Measurements from ENCODE around the gene ZDHHC11B.
A peak's percentile ranks its signal among the peaks of the same experiment; 100 is the strongest.
"Not testable (repeated sequence)": the region's sequence is repeated elsewhere in the genome, so short reads cannot be mapped to it uniquely, and the experiment has no call there.

The ZDHHC11B gene

DNA sequence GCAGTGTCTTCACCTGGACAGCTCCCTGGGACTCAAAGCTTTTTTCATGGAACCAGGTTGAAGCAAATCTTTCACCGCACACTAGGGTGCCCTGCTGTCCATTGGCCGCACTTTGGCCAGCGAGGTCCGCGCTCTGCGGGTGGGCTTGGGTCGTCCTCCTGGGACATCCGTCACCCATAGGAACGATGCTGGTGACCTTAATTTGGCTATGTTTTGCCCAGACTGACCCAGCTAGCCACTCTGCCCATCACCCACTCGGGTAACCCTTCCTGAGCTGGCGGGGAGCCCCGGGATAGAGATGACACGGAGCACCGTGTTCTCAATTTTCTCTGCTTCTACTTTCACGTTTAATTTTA, 25.9 kb downstream of the ZDHHC11B start:
- H3K4me3 ChIP-seq (ENCODE audit: low read length in 2 of 2): peak overlapping the region; percentile 3 to 60
- no peaks in the 10 kb centered on the region for H3K27me3 ChIP-seq (ENCODE audit: control insufficient read depth in 1 of 2, insufficient read depth in 2 of 2, low read length in 2 of 2)
- peaks cover 34% of the 10 kb centered on the region for H3K4me1 ChIP-seq (ENCODE audit: control insufficient read depth, insufficient read depth, low read length)
- no peaks in the 10 kb centered on the region for H3K36me3 ChIP-seq (ENCODE audit: control insufficient read depth in 2 of 2, insufficient read depth in 2 of 2, low read length in 2 of 2)
- no peaks in the 10 kb centered on the region for H3K9me3 ChIP-seq (ENCODE audit: control insufficient read depth in 2 of 2, low read length in 2 of 2)
- peak overlapping the region; percentile 67 for H3K27ac ChIP-seq (ENCODE audit: low read length)
- H3K9ac ChIP-seq (ENCODE audit: low read length in 2 of 2): peak overlapping the region in 1 of 2 donors; percentile 20

DNA sequence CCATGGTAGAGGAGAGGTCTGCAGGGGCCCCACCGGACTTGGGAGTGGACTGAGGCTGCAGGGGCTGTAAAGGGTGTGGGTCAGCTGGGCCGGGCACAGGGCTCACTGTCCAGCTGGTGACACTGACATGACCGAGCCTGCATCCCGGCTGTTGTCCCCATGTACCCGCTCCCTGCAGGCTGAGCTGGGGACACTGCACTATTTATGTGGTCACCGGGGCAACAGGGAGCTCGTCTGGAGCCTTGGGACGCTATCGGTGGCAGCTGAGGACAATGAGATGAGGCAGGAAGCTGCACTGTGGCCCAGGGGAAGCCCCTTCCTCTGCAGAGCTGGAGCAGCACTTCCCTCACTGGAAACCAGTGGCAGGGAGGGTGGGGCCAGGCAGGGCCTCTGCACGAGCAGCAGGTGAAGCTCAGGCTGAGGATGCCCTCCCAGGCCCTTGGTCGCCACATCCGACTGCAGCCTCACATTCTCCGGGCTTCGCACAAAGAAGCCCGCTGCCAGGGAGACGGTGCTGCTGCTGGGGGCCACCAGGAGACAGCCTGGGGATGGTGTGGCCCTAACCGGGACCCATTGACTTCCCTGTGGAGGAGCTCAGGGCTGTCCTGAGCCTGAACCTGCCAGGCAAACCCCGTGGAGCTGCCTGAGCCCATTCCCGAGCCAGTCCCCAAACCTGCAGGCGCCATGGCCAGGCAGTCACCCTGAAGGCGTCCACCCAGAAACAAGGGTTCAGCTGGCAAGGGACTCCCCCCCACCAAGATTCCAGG, 26.4 kb downstream of the ZDHHC11B start:
- Histone ChIP-seq H3K27ac (ENCODE audit: low read length) (peak overlapping the region; percentile 67), H3K27me3 (ENCODE audit: control insufficient read depth in 1 of 2, insufficient read depth in 2 of 2, low read length in 2 of 2) (no peaks in the 10 kb centered on the region), H3K9me3 (ENCODE audit: control insufficient read depth in 2 of 2, low read length in 2 of 2) (no peaks in the 10 kb centered on the region), H3K36me3 (ENCODE audit: control insufficient read depth in 2 of 2, insufficient read depth in 2 of 2, low read length in 2 of 2) (no peaks in the 10 kb centered on the region), H3K4me1 (ENCODE audit: control insufficient read depth, insufficient read depth, low read length) (peaks cover 34% of the 10 kb centered on the region), H3K9ac (ENCODE audit: low read length in 2 of 2) (peak overlapping the region in 1 of 2 donors; percentile 13), H3K4me3 (ENCODE audit: low read length in 2 of 2) (peak overlapping the region in 1 of 2 donors; percentile 60)

DNA sequence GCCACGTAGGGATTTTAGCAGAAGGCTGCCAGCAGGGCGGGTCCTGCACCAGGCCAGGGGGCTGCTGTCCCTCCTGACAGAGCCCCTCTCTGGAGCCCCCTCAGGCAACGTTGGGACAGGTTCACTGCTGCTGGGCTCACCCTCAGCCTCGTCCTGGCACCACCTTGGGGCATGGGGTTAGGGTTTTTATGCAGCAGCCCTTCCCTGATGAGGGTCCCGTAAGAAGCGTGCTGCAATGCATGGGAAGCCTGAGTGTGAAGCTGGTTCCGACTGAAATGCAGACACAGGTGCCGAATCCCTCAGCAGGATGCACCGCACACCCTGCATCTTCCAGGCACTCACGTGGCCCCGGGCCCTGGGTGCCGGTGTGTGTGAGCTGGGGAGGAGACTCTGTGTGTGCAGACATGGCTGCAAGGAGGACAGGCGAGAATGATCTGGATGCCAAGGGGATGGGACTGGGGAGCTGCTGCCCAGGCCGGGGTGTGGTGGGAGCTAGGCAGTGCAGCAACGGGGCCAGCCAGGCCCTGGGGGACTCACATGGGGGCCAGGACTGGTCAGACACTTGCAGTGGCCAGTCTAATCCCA, 27.1 kb downstream of the ZDHHC11B start:
- H3K9ac ChIP-seq (ENCODE audit: low read length in 2 of 2): no peak overlapping the region
- H3K27me3 ChIP-seq (ENCODE audit: control insufficient read depth in 1 of 2, insufficient read depth in 2 of 2, low read length in 2 of 2): no peaks in the 10 kb centered on the region
- H3K27ac ChIP-seq (ENCODE audit: low read length): no peak overlapping the region
- peak overlapping the region in 1 of 2 donors; percentile 29 for H3K4me3 ChIP-seq (ENCODE audit: low read length in 2 of 2)
- H3K9me3 ChIP-seq (ENCODE audit: control insufficient read depth in 2 of 2, low read length in 2 of 2): no peaks in the 10 kb centered on the region
- no peaks in the 10 kb centered on the region for H3K36me3 ChIP-seq (ENCODE audit: control insufficient read depth in 2 of 2, insufficient read depth in 2 of 2, low read length in 2 of 2)
- H3K4me1 ChIP-seq (ENCODE audit: control insufficient read depth, insufficient read depth, low read length): peaks cover 34% of the 10 kb centered on the region

DNA sequence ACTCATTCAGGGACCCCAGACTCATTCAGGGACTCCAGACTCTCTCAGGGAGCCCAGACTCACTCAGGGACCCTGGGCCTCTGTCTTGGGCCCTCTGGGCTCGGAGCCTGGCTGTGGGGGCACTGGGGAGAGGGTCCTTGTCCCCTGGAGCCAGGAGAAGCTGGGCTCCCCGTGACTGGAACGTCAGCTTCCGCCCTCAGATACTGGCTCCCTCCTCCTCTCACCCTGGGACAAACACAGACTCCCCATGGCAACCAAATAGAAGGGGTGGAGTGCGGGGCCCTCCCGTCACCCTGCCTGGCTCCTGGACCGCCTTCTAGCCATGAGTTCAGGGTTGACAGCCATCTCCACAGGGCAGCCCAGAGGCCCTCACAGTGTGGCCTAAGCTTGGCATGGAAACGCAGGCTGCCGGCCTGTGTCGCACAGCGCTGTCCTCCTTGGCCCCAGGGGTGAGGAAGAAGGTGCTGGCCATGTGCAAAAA, 27.6 kb downstream of the ZDHHC11B start:
- Histone ChIP-seq H3K36me3 (ENCODE audit: control insufficient read depth in 2 of 2, insufficient read depth in 2 of 2, low read length in 2 of 2) (no peaks in the 10 kb centered on the region), H3K27me3 (ENCODE audit: control insufficient read depth in 1 of 2, insufficient read depth in 2 of 2, low read length in 2 of 2) (no peaks in the 10 kb centered on the region), H3K9me3 (ENCODE audit: control insufficient read depth in 2 of 2, low read length in 2 of 2) (no peaks in the 10 kb centered on the region), H3K4me1 (ENCODE audit: control insufficient read depth, insufficient read depth, low read length) (peaks cover 34% of the 10 kb centered on the region), H3K27ac (ENCODE audit: low read length) (no peak overlapping the region), H3K9ac (ENCODE audit: low read length in 2 of 2) (peak overlapping the region; percentile 36 to 48), H3K4me3 (ENCODE audit: low read length in 2 of 2) (peak overlapping the region in 1 of 2 donors; percentile 35)

DNA sequence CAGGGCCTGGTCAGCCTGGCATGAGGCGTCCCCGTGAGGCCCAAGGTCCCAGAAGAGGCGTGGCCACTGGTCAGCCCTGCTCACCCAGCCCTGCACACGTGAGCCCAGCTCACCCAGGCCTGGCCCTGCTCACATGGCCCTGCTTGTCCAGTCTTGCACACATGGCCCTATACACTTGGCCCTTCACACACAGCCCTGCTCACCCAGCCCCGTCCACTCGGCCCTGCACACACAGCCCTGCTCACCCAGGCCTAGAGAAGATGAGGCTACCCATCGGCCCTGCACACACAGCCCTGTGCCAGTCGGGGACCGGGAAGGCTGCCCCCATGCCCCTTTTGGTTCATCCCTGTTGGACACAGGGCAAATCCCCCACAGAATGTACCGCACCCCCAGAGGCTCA, 28.4 kb downstream of the ZDHHC11B start:
- H3K27me3 ChIP-seq (ENCODE audit: control insufficient read depth in 1 of 2, insufficient read depth in 2 of 2, low read length in 2 of 2): no peaks in the 10 kb centered on the region
- H3K27ac ChIP-seq (ENCODE audit: low read length): no peak overlapping the region
- H3K36me3 ChIP-seq (ENCODE audit: control insufficient read depth in 2 of 2, insufficient read depth in 2 of 2, low read length in 2 of 2): no peaks in the 10 kb centered on the region
- H3K4me3 ChIP-seq (ENCODE audit: low read length in 2 of 2): no peak overlapping the region
- no peaks in the 10 kb centered on the region for H3K9me3 ChIP-seq (ENCODE audit: control insufficient read depth in 2 of 2, low read length in 2 of 2)
- H3K9ac ChIP-seq (ENCODE audit: low read length in 2 of 2): no peak overlapping the region
- peaks cover 34% of the 10 kb centered on the region for H3K4me1 ChIP-seq (ENCODE audit: control insufficient read depth, insufficient read depth, low read length)

DNA sequence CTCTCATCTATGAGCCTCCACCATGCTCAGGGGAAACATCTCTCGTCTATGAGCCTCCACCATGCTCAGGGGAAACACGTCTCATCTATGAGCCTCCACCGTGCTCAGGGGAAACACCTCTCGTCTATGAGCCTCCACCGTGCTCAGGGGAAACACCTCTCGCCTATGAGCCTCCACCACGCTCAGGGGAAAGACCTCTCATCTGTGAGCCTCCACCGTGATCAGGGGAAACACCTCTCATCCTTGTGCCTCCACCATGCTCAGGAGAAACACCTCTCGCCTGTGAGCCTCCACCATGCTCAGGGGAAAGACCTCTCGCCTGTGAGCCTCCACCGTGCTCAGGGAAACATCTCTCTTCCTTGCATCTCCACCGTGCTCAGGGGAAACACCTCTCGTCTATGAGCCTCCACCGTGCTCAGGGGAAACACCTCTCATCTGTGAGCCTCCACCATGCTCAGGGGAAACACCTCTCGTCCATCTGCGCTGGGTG, 30.3 kb downstream of the ZDHHC11B start:
- H3K36me3 ChIP-seq (ENCODE audit: control insufficient read depth in 2 of 2, insufficient read depth in 2 of 2, low read length in 2 of 2); H3K9ac ChIP-seq (ENCODE audit: low read length in 2 of 2); H3K9me3 ChIP-seq (ENCODE audit: control insufficient read depth in 2 of 2, low read length in 2 of 2); H3K27ac ChIP-seq (ENCODE audit: low read length); H3K27me3 ChIP-seq (ENCODE audit: control insufficient read depth in 1 of 2, insufficient read depth in 2 of 2, low read length in 2 of 2); H3K4me3 ChIP-seq (ENCODE audit: low read length in 2 of 2): not testable (repeated sequence)
- H3K4me1 ChIP-seq (ENCODE audit: control insufficient read depth, insufficient read depth, low read length): peaks cover 27% of the 10 kb centered on the region

DNA sequence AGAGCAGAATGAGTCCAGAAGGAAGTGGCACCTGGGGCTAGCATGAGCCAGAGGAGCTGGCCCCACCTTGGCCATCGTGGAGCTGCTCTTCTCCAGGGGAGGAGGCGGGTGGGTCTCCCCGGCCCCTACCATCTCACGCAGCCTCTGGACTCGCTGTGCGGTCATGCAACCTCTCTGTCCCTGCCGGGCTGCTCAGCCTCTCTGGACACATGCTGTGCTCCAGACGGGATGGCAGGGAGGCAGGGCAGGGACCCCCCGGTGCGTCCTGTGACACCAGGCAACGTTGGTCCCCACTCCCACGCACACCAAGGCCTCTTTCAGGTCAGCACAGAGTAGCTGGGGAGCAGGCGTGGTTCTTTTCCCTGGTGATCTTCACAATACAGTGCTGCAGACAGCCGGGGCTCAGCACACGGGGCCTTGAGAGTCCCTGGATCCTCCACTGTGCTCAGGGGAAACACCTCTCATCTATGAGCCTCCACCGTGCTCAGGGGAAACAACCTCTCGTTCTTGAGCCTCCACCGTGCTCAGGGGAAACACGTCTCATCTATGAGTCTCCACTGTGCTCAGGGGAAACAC, 30.9 kb downstream of the ZDHHC11B start:
- not testable (repeated sequence) for H3K9me3 ChIP-seq (ENCODE audit: control insufficient read depth in 2 of 2, low read length in 2 of 2); H3K36me3 ChIP-seq (ENCODE audit: control insufficient read depth in 2 of 2, insufficient read depth in 2 of 2, low read length in 2 of 2); H3K4me3 ChIP-seq (ENCODE audit: low read length in 2 of 2); H3K27me3 ChIP-seq (ENCODE audit: control insufficient read depth in 1 of 2, insufficient read depth in 2 of 2, low read length in 2 of 2); H3K9ac ChIP-seq (ENCODE audit: low read length in 2 of 2); H3K27ac ChIP-seq (ENCODE audit: low read length)
- peaks cover 21% of the 10 kb centered on the region for H3K4me1 ChIP-seq (ENCODE audit: control insufficient read depth, insufficient read depth, low read length)

DNA sequence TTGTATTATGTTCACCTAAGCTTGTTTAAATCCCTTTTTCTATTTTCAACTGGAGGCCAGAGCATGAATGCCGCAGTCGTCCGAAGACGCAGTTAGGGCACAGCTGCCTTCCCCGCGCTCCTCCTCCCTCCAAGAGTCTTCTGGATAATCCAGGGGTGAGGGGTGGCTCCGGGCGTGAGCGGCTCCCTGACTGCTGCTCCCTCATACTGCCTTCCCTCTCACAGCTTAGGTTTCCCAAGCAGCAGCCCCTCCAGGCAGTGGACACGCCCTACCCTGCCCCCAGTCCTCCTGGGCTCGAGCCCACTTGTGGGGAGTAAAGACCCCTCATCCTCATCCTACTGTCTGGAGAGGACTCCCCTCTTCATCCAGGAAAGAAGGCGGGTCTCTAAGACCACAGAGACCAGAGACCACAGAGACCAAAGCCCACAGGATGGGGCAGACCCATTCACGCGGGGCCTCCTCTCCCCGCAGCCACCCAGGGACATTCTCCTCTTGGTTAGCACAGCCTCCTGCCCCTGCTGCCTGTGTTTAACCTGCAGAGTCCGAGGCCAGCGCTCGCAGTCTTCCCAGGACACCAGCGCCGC, 31.9 kb downstream of the ZDHHC11B start:
- H3K9ac ChIP-seq (ENCODE audit: low read length in 2 of 2); H3K9me3 ChIP-seq (ENCODE audit: control insufficient read depth in 2 of 2, low read length in 2 of 2); H3K27me3 ChIP-seq (ENCODE audit: control insufficient read depth in 1 of 2, insufficient read depth in 2 of 2, low read length in 2 of 2); H3K4me3 ChIP-seq (ENCODE audit: low read length in 2 of 2); H3K36me3 ChIP-seq (ENCODE audit: control insufficient read depth in 2 of 2, insufficient read depth in 2 of 2, low read length in 2 of 2); H3K27ac ChIP-seq (ENCODE audit: low read length): not testable (repeated sequence)
- peaks cover 11% of the 10 kb centered on the region for H3K4me1 ChIP-seq (ENCODE audit: control insufficient read depth, insufficient read depth, low read length)

DNA sequence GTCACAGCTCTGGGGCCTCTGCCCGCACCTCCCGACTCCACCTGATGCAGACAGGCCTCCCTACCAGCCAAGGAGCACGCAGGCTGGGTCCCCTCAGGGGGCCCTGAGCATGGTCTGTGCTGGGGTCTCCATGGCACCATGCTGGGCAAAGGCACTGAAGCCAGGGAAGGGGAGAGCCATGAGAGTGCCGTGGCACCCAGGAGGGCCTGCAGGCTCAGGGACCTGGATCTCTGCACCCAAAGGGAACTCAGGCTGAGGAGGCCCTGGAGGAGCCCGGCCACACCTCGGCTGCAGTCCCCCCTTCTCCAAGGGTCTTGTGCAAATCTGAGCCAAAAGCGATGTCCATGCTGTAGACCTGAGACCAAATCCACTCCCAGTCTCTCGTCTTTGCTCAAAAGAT, 32.5 kb downstream of the ZDHHC11B start:
- not testable (repeated sequence) for H3K4me1 ChIP-seq (ENCODE audit: control insufficient read depth, insufficient read depth, low read length); H3K9me3 ChIP-seq (ENCODE audit: control insufficient read depth in 2 of 2, low read length in 2 of 2)

DNA sequence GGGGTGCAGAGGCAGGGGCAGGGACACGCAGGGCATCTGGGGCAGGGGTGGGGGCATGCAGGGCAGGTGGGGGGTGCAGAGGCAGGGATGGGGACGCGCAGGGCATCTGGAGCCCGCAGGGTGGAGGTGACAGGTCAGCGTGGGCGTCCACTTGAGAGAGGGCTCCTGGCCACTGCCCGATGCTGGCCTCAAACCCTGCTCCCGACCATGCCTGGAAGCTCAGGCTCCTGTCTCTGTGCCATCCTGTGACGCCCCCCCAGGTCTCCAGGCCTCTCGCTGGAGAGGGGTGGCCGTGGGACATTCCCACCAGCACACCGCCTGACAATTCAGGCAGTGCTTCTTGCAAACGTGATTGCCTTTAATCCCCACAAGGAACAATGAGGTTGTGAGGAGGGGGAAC, 33.0 kb downstream of the ZDHHC11B start:
- H3K27ac ChIP-seq (ENCODE audit: low read length): no peak overlapping the region
- H3K4me3 ChIP-seq (ENCODE audit: low read length in 2 of 2): no peak overlapping the region
- H3K9me3 ChIP-seq (ENCODE audit: control insufficient read depth in 2 of 2, low read length in 2 of 2): no peaks in the 10 kb centered on the region
- no peaks in the 10 kb centered on the region for H3K4me1 ChIP-seq (ENCODE audit: control insufficient read depth, insufficient read depth, low read length)
- H3K27me3 ChIP-seq (ENCODE audit: control insufficient read depth in 1 of 2, insufficient read depth in 2 of 2, low read length in 2 of 2): no peaks in the 10 kb centered on the region
- no peak overlapping the region for H3K9ac ChIP-seq (ENCODE audit: low read length in 2 of 2)
- H3K36me3 ChIP-seq (ENCODE audit: control insufficient read depth in 2 of 2, insufficient read depth in 2 of 2, low read length in 2 of 2): no peaks in the 10 kb centered on the region

More for the DNA sequence above, 32.5 kb downstream of the ZDHHC11B start:
- H3K9ac ChIP-seq (ENCODE audit: low read length in 2 of 2); H3K36me3 ChIP-seq (ENCODE audit: control insufficient read depth in 2 of 2, insufficient read depth in 2 of 2, low read length in 2 of 2); H3K27ac ChIP-seq (ENCODE audit: low read length); H3K4me3 ChIP-seq (ENCODE audit: low read length in 2 of 2); H3K27me3 ChIP-seq (ENCODE audit: control insufficient read depth in 1 of 2, insufficient read depth in 2 of 2, low read length in 2 of 2): not testable (repeated sequence)

All from stomach smooth muscle (tissue), 2 donors.